SK-N-SH treated with all-trans-retinoic acid at 6 μM for 48 hours (cell line): ENCODE data around the gene HGS.

Source experiments
- ESRRG ChIP-seq: fragments of 250-450 bp; sonication (Bioruptor Pico); IDR thresholded peaks from 2 replicates; pipeline ENCODE4 v1.6.1; 2021; ENCODE audit warnings: mild to moderate bottlenecking
- ISL1 ChIP-seq: fragments of 250-450 bp; sonication (Bioruptor Pico); IDR thresholded peaks from 2 replicates; pipeline ENCODE4 v2.1.2; 2022; ENCODE audit warnings: mild to moderate bottlenecking, moderate library complexity
- PATZ1 ChIP-seq: fragments of 250-450 bp; sonication (Bioruptor Pico); IDR thresholded peaks from 2 replicates; pipeline ENCODE4 v1.8.0; 2020; ENCODE audit warnings: mild to moderate bottlenecking, moderate library complexity, borderline replicate concordance
- PPARA ChIP-seq: fragments of 250-450 bp; sonication (Bioruptor Pico); IDR thresholded peaks from 2 replicates; pipeline ENCODE4 v1.5.0; 2020; ENCODE audit warnings: mild to moderate bottlenecking, borderline replicate concordance
- TCF4 ChIP-seq: fragments of 250-450 bp; sonication (Bioruptor Pico); IDR thresholded peaks from 2 replicates; pipeline ENCODE4 v1.8.0; 2021; ENCODE audit warnings: mild to moderate bottlenecking, moderate library complexity, borderline replicate concordance
- ZFP30 ChIP-seq: fragments of 450-650 bp; formaldehyde crosslinking; IDR thresholded peaks from 2 replicates; pipeline ENCODE4 v1.5.0; 2022; ENCODE audit warnings: mild to moderate bottlenecking, moderate library complexity
- TF ChIP-seq, protein P1 (sequence below): fragments of 250-450 bp; sonication (Bioruptor Pico); IDR thresholded peaks from 2 replicates; pipeline ENCODE4 v1.5.1; 2020; ENCODE audit warnings: low read depth, mild to moderate bottlenecking, moderate library complexity

- TF ChIP-seq ZFP30 (CRISPR knock-in tag) (no peak), PPARA (CRISPR knock-in tag) (no peak), TCF4 (CRISPR knock-in tag) (no peak), ISL1 (CRISPR knock-in tag) (no peak), PATZ1 (CRISPR knock-in tag) (no peak), ESRRG (CRISPR knock-in tag) (no peak)
- TF ChIP-seq, protein P1, sequence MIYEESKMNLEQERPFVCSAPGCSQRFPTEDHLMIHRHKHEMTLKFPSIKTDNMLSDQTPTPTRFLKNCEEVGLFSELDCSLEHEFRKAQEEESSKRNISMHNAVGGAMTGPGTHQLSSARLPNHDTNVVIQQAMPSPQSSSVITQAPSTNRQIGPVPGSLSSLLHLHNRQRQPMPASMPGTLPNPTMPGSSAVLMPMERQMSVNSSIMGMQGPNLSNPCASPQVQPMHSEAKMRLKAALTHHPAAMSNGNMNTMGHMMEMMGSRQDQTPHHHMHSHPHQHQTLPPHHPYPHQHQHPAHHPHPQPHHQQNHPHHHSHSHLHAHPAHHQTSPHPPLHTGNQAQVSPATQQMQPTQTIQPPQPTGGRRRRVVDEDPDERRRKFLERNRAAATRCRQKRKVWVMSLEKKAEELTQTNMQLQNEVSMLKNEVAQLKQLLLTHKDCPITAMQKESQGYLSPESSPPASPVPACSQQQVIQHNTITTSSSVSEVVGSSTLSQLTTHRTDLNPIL = no peak
Measured at GRCh38 chr17:81733507-81734404, 49.9 kb downstream of the HGS start.
